ENCODE results near the gene DYDC2.

DNA sequence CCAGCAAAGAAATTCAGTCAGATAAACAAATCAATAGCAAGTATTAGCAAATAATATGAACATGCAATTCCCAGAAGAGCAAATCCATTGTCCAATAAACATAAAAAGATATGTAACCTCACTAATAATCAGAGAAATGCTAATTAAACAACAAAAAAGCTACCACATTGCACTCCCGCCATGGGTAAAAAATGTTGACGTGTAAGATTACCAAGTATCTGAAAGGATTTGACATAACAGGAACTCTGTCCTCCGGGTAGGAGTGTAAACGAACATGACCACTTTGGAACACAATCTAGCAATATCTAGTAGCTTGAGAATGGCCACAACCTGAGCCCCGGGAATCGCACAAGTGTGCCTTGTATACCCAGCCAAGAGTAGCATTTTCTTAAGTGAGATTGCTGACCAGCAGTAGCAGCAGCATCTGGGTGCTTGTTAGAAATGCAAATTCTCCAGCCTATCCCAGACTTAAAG, 31.7 kb upstream of the DYDC2 start:
- TF ChIP-seq POLR2AphosphoS5 (IDR thresholded peaks at IDR 0.05; ENCODE audit: low read depth) (no peak), JUNB (IDR thresholded peaks at IDR 0.05; ENCODE audit: unreplicated experiment) (no peak), EZH2phosphoT487 (IDR thresholded peaks at IDR 0.05; ENCODE audit: unreplicated experiment) (no peak)
- TF ChIP-seq, protein P1, sequence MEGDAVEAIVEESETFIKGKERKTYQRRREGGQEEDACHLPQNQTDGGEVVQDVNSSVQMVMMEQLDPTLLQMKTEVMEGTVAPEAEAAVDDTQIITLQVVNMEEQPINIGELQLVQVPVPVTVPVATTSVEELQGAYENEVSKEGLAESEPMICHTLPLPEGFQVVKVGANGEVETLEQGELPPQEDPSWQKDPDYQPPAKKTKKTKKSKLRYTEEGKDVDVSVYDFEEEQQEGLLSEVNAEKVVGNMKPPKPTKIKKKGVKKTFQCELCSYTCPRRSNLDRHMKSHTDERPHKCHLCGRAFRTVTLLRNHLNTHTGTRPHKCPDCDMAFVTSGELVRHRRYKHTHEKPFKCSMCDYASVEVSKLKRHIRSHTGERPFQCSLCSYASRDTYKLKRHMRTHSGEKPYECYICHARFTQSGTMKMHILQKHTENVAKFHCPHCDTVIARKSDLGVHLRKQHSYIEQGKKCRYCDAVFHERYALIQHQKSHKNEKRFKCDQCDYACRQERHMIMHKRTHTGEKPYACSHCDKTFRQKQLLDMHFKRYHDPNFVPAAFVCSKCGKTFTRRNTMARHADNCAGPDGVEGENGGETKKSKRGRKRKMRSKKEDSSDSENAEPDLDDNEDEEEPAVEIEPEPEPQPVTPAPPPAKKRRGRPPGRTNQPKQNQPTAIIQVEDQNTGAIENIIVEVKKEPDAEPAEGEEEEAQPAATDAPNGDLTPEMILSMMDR (conservative IDR thresholded peaks at IDR 0.05; ENCODE audit: low read depth in 2 of 2), result no peak
